DND-41 (cell line): ENCODE data around the gene ABRACL.

Source experiments
- ATAC-seq: fragments of 200-7000 bp; cut with Tn5 transposase; 3 replicates; pipeline ENCODE4 v1.9.1; 2021; ENCODE audit warnings: low read depth; ENCODE audit not compliant: insufficient read depth
- DNase-seq: peaks from one replicate; pipeline ENCODE4 v3.0.0-alpha.2; 2020
- H2AFZ ChIP-seq: 2 replicates; pipeline ENCODE4 v1.6.0; 2012; ENCODE audit warnings: low read depth, low read length
- H3K27ac ChIP-seq: 2 replicates; pipeline ENCODE4 v1.5.1; 2012; ENCODE audit warnings: low read length, inconsistent platforms
- H3K27me3 ChIP-seq: fragments of 200-600 bp; sonication (generic); 2 replicates; pipeline ENCODE4 v1.6.0; 2012; ENCODE audit warnings: low read length, mild to moderate bottlenecking, inconsistent platforms; ENCODE audit not compliant: insufficient read depth, poor library complexity
- H3K36me3 ChIP-seq: 2 replicates; pipeline ENCODE4 v1.5.1; 2012; ENCODE audit warnings: low read length, inconsistent platforms; ENCODE audit not compliant: insufficient read depth
- H3K4me1 ChIP-seq: 2 replicates; pipeline ENCODE4 v1.5.1; 2012; ENCODE audit warnings: mild to moderate bottlenecking, low read length; ENCODE audit not compliant: insufficient read depth
- H3K4me2 ChIP-seq: 2 replicates; pipeline ENCODE4 v1.6.0; 2012; ENCODE audit warnings: mild to moderate bottlenecking, moderate library complexity, low read length, inconsistent platforms; ENCODE audit not compliant: insufficient read depth
- H3K4me3 ChIP-seq, 2 experiments: fragments of 200-600 bp in 1 of 2; shearing (Covaris generic) in 1 of 2; 2 replicates each; pipeline ENCODE4 v1.5.1; 2012 to 2016; ENCODE audit warnings: inconsistent platforms in 2 of 2, low read length in 2 of 2, mild to moderate bottlenecking in 2 of 2, low read depth in 1 of 2, moderate library complexity in 1 of 2
- H3K79me2 ChIP-seq: 2 replicates; pipeline ENCODE4 v1.6.0; 2012; ENCODE audit warnings: low read length, inconsistent platforms; ENCODE audit not compliant: insufficient read depth
- H3K9ac ChIP-seq: 2 replicates; pipeline ENCODE4 v1.6.0; 2012; ENCODE audit warnings: low read depth, mild to moderate bottlenecking, inconsistent platforms, low read length, moderate library complexity
- H3K9me3 ChIP-seq: 2 replicates; pipeline ENCODE4 v1.5.1; 2012; ENCODE audit warnings: low read length, moderate library complexity, mild to moderate bottlenecking, inconsistent platforms; ENCODE audit not compliant: insufficient read depth, severe bottlenecking
- H4K20me1 ChIP-seq: 2 replicates; pipeline ENCODE4 v1.6.0; 2012; ENCODE audit warnings: low read length; ENCODE audit not compliant: insufficient read depth
- EZH2 ChIP-seq: IDR thresholded peaks from 3 replicates; pipeline ENCODE4 v1.6.1; 2012; ENCODE audit warnings: borderline replicate concordance, low read depth, mild to moderate bottlenecking, moderate library complexity, low read length, inconsistent platforms; ENCODE audit not compliant: severe bottlenecking
- TF ChIP-seq, protein P1 (sequence below): IDR thresholded peaks from 2 replicates; pipeline ENCODE4 v1.5.1; 2012; ENCODE audit warnings: borderline replicate concordance, low read length, moderate library complexity, mild to moderate bottlenecking; ENCODE audit not compliant: poor library complexity, severe bottlenecking; ENCODE audit errors: extremely low read depth

ABRACL gene

DNA sequence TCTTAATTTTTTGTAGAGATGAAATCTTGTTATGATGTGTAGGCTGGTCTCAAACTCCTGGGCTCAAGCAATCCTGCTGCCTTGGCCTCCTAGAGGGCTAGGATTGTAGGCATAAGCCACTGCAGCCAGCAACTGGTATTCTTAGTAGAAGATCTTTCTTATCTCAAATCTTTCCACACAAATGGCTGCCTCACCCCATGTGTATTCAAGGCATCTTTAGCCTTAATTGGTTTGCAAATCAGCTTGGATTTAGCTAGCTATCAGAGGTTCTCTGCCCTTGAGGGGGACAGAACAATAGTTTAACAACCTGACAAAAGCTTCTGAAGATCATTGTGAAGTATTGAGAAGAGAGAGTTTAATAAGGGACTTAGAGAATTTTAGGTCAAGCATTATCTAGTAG lies 17.9 kb upstream of the ABRACL start:
- Histone ChIP-seq H3K4me2 (no peak overlapping the region), H2AFZ (no peak overlapping the region)

DNA sequence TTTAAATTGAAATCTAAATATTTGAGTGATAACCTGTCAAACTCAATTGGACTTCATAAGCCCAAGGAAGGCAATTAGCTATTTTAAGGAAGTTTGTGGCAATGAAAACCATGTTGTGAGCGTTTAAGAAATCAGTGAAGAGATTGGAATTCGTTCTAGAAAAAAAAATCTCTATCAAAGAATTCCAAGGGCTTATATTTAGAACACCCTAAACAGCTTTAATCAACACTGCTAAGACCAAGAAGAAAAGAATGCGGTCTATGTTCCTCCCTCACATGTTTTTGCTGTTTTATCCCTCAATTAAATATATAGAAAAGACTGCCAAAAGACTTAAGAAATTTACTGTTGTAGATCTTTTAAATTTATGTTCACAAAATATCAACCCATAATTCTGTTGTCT lies 16.6 kb upstream of the ABRACL start:
- Histone ChIP-seq H3K4me2 (no peak overlapping the region), H3K9ac (no peak overlapping the region), H2AFZ (no peak overlapping the region), H3K27me3 (no peaks in the 10 kb centered on the region), H3K4me1 (no peaks in the 10 kb centered on the region), H3K36me3 (no peaks in the 10 kb centered on the region), H3K79me2 (no peaks in the 10 kb centered on the region), H3K4me3 (no peak overlapping the region), H3K27ac (no peak overlapping the region), H4K20me1 (no peaks in the 10 kb centered on the region), H3K9me3 (no peaks in the 10 kb centered on the region)
- no peak for DNase-seq
- TF ChIP-seq, protein P1, sequence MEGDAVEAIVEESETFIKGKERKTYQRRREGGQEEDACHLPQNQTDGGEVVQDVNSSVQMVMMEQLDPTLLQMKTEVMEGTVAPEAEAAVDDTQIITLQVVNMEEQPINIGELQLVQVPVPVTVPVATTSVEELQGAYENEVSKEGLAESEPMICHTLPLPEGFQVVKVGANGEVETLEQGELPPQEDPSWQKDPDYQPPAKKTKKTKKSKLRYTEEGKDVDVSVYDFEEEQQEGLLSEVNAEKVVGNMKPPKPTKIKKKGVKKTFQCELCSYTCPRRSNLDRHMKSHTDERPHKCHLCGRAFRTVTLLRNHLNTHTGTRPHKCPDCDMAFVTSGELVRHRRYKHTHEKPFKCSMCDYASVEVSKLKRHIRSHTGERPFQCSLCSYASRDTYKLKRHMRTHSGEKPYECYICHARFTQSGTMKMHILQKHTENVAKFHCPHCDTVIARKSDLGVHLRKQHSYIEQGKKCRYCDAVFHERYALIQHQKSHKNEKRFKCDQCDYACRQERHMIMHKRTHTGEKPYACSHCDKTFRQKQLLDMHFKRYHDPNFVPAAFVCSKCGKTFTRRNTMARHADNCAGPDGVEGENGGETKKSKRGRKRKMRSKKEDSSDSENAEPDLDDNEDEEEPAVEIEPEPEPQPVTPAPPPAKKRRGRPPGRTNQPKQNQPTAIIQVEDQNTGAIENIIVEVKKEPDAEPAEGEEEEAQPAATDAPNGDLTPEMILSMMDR: no peak
- TF ChIP-seq EZH2: no peak
- ATAC-seq: no peak

More for the DNA sequence above, 17.9 kb upstream of the ABRACL start:
- H4K20me1 ChIP-seq: no peaks in the 10 kb centered on the region
- no peak overlapping the region for H3K9ac ChIP-seq
- no peaks in the 10 kb centered on the region for H3K36me3 ChIP-seq
- H3K79me2 ChIP-seq: no peaks in the 10 kb centered on the region
- no peak for TF ChIP-seq EZH2
- TF ChIP-seq, protein P1: no peak
- no peak for ATAC-seq
- DNase-seq: no peak
- no peaks in the 10 kb centered on the region for H3K9me3 ChIP-seq
- no peaks in the 10 kb centered on the region for H3K27me3 ChIP-seq
- H3K27ac ChIP-seq: no peak overlapping the region
- H3K4me3 ChIP-seq: no peak overlapping the region
- H3K4me1 ChIP-seq: no peaks in the 10 kb centered on the region

DNA sequence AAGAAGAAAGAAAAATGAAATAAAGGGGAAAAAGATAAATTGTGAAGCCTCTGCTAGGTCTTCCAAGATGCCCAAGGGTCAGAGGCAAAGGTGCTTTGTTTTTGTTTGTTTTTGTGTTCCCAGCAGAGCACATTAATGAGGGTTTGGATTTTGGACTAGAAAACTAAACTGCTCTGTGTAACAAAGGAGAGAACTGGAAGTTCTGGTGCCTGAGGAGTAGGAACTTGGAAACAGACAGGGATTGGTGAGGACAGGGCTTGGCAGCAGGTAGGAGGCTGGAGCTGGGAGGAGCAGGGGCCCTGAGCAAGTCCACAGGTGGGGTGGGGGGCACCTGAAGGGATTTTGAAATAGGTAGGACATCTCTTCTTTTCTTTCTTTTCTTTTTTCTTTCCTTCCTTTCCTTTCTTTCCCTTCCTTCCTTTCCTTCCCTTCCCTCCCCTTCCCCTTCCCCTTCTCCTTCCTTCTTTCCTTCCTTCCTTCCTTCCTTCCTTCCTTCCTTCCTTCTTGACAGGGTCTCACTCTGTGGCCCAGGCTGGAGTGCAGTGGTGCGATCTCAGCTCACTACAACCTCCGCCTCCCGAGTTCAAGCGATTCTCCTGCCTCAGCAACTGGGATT lies 15.3 kb upstream of the ABRACL start:
- Histone ChIP-seq H3K9ac (no peak overlapping the region), H3K4me2 (no peak overlapping the region), H3K36me3 (no peaks in the 10 kb centered on the region), H4K20me1 (no peaks in the 10 kb centered on the region), H3K4me1 (no peaks in the 10 kb centered on the region), H3K9me3 (no peaks in the 10 kb centered on the region), H3K79me2 (no peaks in the 10 kb centered on the region), H2AFZ (no peak overlapping the region), H3K4me3 (no peak overlapping the region), H3K27ac (no peak overlapping the region), H3K27me3 (no peaks in the 10 kb centered on the region)
- DNase-seq: no peak
- no peak for ATAC-seq
- TF ChIP-seq, protein P1: no peak
- no peak for TF ChIP-seq EZH2

DNA sequence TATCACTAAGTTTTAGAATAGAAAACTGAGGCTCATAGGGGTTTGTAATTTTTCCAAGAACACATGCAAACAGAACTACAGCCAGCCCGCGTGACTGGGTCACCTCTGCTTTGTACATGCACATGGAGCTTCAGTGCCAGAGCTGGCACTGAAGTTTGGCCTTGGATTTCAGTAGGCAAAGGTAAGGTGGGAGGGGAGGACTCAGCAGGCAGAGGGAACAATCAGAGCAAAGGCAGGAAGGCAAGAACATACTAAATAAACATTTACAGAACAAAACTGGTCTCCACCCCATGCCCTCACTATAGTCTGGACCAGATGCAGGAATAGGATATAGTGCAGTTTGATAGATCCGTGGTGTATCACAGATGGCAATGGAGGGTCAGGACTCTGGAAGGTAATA lies 13.6 kb upstream of the ABRACL start:
- DNase-seq (no peak), ATAC-seq (no peak)
- H3K4me2 ChIP-seq: no peak overlapping the region
- H3K4me3 ChIP-seq: no peak overlapping the region
- no peaks in the 10 kb centered on the region for H3K36me3 ChIP-seq
- no peaks in the 10 kb centered on the region for H4K20me1 ChIP-seq
- TF ChIP-seq EZH2: no peak
- TF ChIP-seq, protein P1: no peak
- H3K27ac ChIP-seq: no peak overlapping the region
- H2AFZ ChIP-seq: no peak overlapping the region
- H3K4me1 ChIP-seq: no peaks in the 10 kb centered on the region
- no peaks in the 10 kb centered on the region for H3K27me3 ChIP-seq
- no peaks in the 10 kb centered on the region for H3K79me2 ChIP-seq
- no peaks in the 10 kb centered on the region for H3K9me3 ChIP-seq
- H3K9ac ChIP-seq: no peak overlapping the region
